Chondrocyte (in vitro differentiated cells): Measurements from ENCODE around the gene ZFHX3. TPM values are rescaled to one million over a fixed set of nuclear protein-coding genes. Genes with fewer than 3 reads are reported as not detected.

Experiments used
- DNase-seq: peaks from one replicate; pipeline ENCODE4 v3.0.0; 2021; ENCODE audit warnings: mixed read lengths, low spot score
- H3K27ac Mint-ChIP-seq: one replicate; pipeline ENCODE4 v1.8.0; 2021; ENCODE audit warnings: mild to moderate bottlenecking, moderate library complexity, mixed read lengths; ENCODE audit not compliant: unreplicated experiment
- H3K27me3 Mint-ChIP-seq: 2 replicates; pipeline ENCODE4 v1.8.0; 2021; ENCODE audit warnings: low read depth, mixed read lengths
- H3K36me3 Mint-ChIP-seq: 2 replicates; pipeline ENCODE4 v1.8.0; 2021; ENCODE audit warnings: low read depth, mixed read lengths
- H3K4me1 Mint-ChIP-seq: 2 replicates; pipeline ENCODE4 v1.8.0; 2021; ENCODE audit warnings: low read depth, mild to moderate bottlenecking, mixed read lengths
- H3K4me3 Mint-ChIP-seq: one replicate; pipeline ENCODE4 v1.8.0; 2021; ENCODE audit warnings: mild to moderate bottlenecking, moderate library complexity, mixed read lengths; ENCODE audit not compliant: unreplicated experiment
- H3K9me3 Mint-ChIP-seq: 2 replicates; pipeline ENCODE4 v1.8.0; 2021; ENCODE audit warnings: low read depth, mixed read lengths
- total RNA-seq: library from RNA; stranded (reverse); gene quantifications from 3 replicates; pipeline ENCODE4 v1.2.1, GENCODE V29; 2021
- TF ChIP-seq, protein P1 (sequence below): fragments of 200-600 bp; sonication (generic); IDR thresholded peaks from 2 replicates; pipeline ENCODE4 v1.5.0; 2021; ENCODE audit warnings: antibody characterized with exemption, mild to moderate bottlenecking, moderate library complexity

The ZFHX3 gene
- total RNA-seq, 1 donor from 2014 or later = 86.8 TPM

GRCh38 chr16:72985148-72985941 lies 62.6 kb downstream of the ZFHX3 start:
- peak overlapping the region; percentile 93 for H3K27ac Mint-ChIP-seq
- H3K9me3 Mint-ChIP-seq = no peaks in the 10 kb centered on the region
- H3K4me1 Mint-ChIP-seq = peaks cover 99% of the 10 kb centered on the region
- TF ChIP-seq, protein P1, sequence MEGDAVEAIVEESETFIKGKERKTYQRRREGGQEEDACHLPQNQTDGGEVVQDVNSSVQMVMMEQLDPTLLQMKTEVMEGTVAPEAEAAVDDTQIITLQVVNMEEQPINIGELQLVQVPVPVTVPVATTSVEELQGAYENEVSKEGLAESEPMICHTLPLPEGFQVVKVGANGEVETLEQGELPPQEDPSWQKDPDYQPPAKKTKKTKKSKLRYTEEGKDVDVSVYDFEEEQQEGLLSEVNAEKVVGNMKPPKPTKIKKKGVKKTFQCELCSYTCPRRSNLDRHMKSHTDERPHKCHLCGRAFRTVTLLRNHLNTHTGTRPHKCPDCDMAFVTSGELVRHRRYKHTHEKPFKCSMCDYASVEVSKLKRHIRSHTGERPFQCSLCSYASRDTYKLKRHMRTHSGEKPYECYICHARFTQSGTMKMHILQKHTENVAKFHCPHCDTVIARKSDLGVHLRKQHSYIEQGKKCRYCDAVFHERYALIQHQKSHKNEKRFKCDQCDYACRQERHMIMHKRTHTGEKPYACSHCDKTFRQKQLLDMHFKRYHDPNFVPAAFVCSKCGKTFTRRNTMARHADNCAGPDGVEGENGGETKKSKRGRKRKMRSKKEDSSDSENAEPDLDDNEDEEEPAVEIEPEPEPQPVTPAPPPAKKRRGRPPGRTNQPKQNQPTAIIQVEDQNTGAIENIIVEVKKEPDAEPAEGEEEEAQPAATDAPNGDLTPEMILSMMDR = no peak
- no peak for DNase-seq
- H3K4me3 Mint-ChIP-seq = peak overlapping the region; percentile 21
- no peaks in the 10 kb centered on the region for H3K27me3 Mint-ChIP-seq
- no peaks in the 10 kb centered on the region for H3K36me3 Mint-ChIP-seq

DNA sequence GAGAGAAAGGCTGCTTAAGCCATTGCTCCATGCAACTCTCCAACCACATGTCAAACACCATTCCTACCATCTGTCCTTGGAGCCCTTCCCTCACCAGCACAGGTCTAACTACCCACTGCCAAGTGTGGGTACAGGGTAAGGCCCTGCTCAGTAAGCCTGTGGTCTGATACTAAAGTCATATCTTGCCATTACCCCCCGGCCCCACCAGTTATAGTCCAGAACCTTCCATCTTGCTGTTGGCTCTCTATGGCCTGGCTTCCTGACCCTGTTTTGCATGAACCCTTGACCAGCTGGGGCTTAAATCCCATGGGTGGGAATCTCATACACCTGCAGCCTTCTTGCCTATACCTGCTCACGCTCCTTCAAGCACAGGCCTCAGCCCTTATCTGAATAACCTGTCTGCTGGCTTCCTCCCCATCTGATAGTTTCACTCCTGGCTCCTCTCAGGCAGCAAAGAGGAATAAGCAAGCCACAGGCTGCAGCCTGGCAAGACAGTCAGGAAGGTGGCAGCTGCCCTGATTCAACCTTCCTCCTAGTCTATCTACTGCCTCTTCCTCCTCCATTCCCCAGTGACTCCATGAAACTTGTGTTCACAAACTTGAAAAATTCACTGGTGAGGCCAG lies 64.1 kb downstream of the ZFHX3 start:
- H3K27ac Mint-ChIP-seq = peak overlapping the region; percentile 76
- no peaks in the 10 kb centered on the region for H3K9me3 Mint-ChIP-seq
- peaks cover 97% of the 10 kb centered on the region for H3K4me1 Mint-ChIP-seq
- DNase-seq = no peak
- TF ChIP-seq, protein P1 = no peak
- H3K36me3 Mint-ChIP-seq = no peaks in the 10 kb centered on the region
- H3K4me3 Mint-ChIP-seq = no peak overlapping the region
- no peaks in the 10 kb centered on the region for H3K27me3 Mint-ChIP-seq

GRCh38 chr16:72983241-72983640 lies 64.7 kb downstream of the ZFHX3 start:
- DNase-seq = no peak
- Mint-ChIP-seq H3K4me1 (peaks cover 97% of the 10 kb centered on the region), H3K4me3 (no peak overlapping the region), H3K9me3 (no peaks in the 10 kb centered on the region), H3K36me3 (no peaks in the 10 kb centered on the region), H3K27me3 (no peaks in the 10 kb centered on the region), H3K27ac (peak overlapping the region; percentile 76)
- TF ChIP-seq, protein P1 = no peak

GRCh38 chr16:72979974-72980373 lies 68.0 kb downstream of the ZFHX3 start:
- Mint-ChIP-seq H3K4me3 (no peak overlapping the region), H3K36me3 (peaks cover 1% of the 10 kb centered on the region), H3K27ac (peak overlapping the region; percentile 66), H3K4me1 (peaks cover 96% of the 10 kb centered on the region), H3K9me3 (no peaks in the 10 kb centered on the region), H3K27me3 (no peaks in the 10 kb centered on the region)
- DNase-seq = no peak
- TF ChIP-seq, protein P1 = no peak

DNA sequence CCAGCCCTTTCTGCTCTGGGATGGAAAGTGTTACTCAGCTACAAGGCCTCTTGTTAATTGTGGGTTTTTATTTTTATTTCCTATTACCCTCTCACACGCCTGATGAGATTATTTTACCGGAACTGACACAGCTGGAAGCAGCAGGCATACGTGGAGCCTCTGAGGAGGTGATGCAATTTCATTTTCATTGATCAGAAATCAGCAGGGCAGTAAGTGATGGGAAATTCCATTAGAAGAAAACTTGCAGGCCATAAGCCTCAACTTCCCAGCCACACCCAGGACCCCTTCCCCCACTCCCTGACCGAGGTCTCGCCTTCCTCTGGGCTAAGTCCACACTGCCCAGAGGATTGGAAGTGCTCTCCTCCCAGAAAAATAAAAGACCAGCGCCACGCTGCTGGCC lies 69.7 kb downstream of the ZFHX3 start:
- peak overlapping the region; percentile 49 for H3K27ac Mint-ChIP-seq
- no peak overlapping the region for H3K4me3 Mint-ChIP-seq
- peaks cover 94% of the 10 kb centered on the region for H3K4me1 Mint-ChIP-seq

More for the DNA sequence above, 69.7 kb downstream of the ZFHX3 start:
- Mint-ChIP-seq H3K9me3 (no peaks in the 10 kb centered on the region), H3K36me3 (peaks cover 2% of the 10 kb centered on the region), H3K27me3 (no peaks in the 10 kb centered on the region)
- TF ChIP-seq, protein P1 = no peak
- DNase-seq = no peak
